Heart left ventricle (tissue), 13 donors: ENCODE results near the gene IKZF4.

Source experiments
- CTCF ChIP-seq, 12 donors: fragments of 200-600 bp; sonication (generic) in 4 of 12; IDR thresholded peaks; one replicate each; pipeline versions ENCODE4 v1.5.0 to v1.8.0; 2018 to 2022; ENCODE audit warnings: antibody characterized with exemption in 12 of 12, mild to moderate bottlenecking in 5 of 12
- POLR2A ChIP-seq, 2 donors: fragments of 450-650 bp; IDR thresholded peaks; one replicate each; pipeline ENCODE4 v1.6.1; 2017; ENCODE audit warnings: antibody characterized with exemption in 2 of 2, mild to moderate bottlenecking in 2 of 2, moderate library complexity in 2 of 2
- donor health status: ischemic (EF 13 %, LVEDD 7.1; RV severe dilation, severe dysfunction).
- donor health status: DM: no; HTN: yes; CAD: no.
- donor health status: DM: no; HTN: no; CAD: no.
- donor health status: ischemic (EF 25% LVEDD 6.9; RV normal size, moderate dysfunction).
- donor health status: ischemic (EF 25% LVEDD 5.7; RV mildly dilated, moderate dysfunction).
- donor health status: ischemic (EF 35%, LVEDD 5.7; RV mildly dilated, moderate dysfunction).
- donor health status: nonischemic (EF 11% LVEDD 7.7; RV severe dilation, severe dysfunction).
- donor health status: DM: yes; HTN: yes; CAD: no.
- donor health status: PGD.
- donor health status: ischemic (EF 29% LVEDD 5.4; RV normal size, mild dysfunction).
- donor health status: nonischemic (EF 23%, LVEDD 6.1; RV moderate dilation, normal function).

GRCh38 chr12:55985341-55985740 lies 35.5 kb upstream of the IKZF4 start:
- TF ChIP-seq POLR2A (IDR thresholded peaks at IDR 0.05) (no peak), CTCF (IDR thresholded peaks at IDR 0.05) (no peak)
